Measurements from ENCODE around the gene SLC35C1.

DNA sequence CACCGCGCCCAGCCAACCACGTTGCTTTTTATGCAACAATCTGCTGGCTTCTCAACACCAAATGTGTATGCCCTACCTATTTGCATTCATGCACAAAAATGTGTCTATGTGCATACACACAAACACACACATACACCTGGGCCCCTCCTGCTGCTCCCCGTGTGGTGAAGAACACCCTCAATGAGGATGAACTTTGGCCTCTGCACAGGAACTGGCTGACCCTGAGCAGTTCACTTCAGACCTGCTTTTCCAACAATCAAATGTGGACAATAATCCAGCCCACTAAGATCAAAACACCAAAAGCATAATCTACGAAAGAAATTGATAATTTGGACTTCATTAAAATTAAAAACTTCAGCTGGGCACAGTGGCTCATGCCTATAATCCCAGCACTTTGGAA, 25.3 kb upstream of the SLC35C1 start:
- TF ChIP-seq POLR2A (conservative IDR thresholded peaks at IDR 0.05) (no peak), PML (IDR thresholded peaks at IDR 0.05; ENCODE audit: low read length) (no peak), SMC3 (conservative IDR thresholded peaks at IDR 0.05; ENCODE audit: insufficient read depth, low read depth, low read length) (no peak), NFATC3 (IDR thresholded peaks at IDR 0.05) (no peak)
- TF ChIP-seq, protein P1, sequence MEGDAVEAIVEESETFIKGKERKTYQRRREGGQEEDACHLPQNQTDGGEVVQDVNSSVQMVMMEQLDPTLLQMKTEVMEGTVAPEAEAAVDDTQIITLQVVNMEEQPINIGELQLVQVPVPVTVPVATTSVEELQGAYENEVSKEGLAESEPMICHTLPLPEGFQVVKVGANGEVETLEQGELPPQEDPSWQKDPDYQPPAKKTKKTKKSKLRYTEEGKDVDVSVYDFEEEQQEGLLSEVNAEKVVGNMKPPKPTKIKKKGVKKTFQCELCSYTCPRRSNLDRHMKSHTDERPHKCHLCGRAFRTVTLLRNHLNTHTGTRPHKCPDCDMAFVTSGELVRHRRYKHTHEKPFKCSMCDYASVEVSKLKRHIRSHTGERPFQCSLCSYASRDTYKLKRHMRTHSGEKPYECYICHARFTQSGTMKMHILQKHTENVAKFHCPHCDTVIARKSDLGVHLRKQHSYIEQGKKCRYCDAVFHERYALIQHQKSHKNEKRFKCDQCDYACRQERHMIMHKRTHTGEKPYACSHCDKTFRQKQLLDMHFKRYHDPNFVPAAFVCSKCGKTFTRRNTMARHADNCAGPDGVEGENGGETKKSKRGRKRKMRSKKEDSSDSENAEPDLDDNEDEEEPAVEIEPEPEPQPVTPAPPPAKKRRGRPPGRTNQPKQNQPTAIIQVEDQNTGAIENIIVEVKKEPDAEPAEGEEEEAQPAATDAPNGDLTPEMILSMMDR (IDR thresholded peaks at IDR 0.05 in 2 of 3, conservative IDR thresholded peaks at IDR 0.05 in 1 of 3; ENCODE audit: insufficient read depth in 2 of 3, low read depth in 1 of 3, low read length in 3 of 3): no peak
- TF ChIP-seq, protein P2, sequence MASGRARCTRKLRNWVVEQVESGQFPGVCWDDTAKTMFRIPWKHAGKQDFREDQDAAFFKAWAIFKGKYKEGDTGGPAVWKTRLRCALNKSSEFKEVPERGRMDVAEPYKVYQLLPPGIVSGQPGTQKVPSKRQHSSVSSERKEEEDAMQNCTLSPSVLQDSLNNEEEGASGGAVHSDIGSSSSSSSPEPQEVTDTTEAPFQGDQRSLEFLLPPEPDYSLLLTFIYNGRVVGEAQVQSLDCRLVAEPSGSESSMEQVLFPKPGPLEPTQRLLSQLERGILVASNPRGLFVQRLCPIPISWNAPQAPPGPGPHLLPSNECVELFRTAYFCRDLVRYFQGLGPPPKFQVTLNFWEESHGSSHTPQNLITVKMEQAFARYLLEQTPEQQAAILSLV (tag; IDR thresholded peaks at IDR 0.05): no peak
- TF ChIP-seq, protein P3, sequence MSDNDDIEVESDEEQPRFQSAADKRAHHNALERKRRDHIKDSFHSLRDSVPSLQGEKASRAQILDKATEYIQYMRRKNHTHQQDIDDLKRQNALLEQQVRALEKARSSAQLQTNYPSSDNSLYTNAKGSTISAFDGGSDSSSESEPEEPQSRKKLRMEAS (CRISPR knock-in tag; IDR thresholded peaks at IDR 0.05): no peak

All from K562 (cell line).